Fibroblast of mammary gland (primary cell): Measurements from ENCODE around the gene OSBPL6.
A peak's percentile ranks its signal among the peaks of the same experiment; 100 is the strongest.
"Not testable (repeated sequence)": the region's sequence is repeated elsewhere in the genome, so short reads cannot be mapped to it uniquely, and the experiment has no call there.

ENCODE experiments used
- DNase-seq: peaks from one replicate; pipeline ENCODE4 v3.0.0-alpha.2; 2010; ENCODE audit warnings: low read depth
- H3K4me3 ChIP-seq: 2 replicates; pipeline ENCODE4 v1.5.1; 2011; ENCODE audit warnings: low read depth, mild to moderate bottlenecking, low read length, moderate library complexity; ENCODE audit not compliant: control insufficient read depth
- CTCF ChIP-seq: conservative IDR thresholded peaks from 2 replicates; pipeline ENCODE4 v1.5.1; 2011; ENCODE audit warnings: low read depth, low read length, inconsistent platforms; ENCODE audit not compliant: control insufficient read depth, insufficient read depth

The OSBPL6 gene

GRCh38 chr2:178307650-178308049 lies 113.3 kb downstream of the OSBPL6 start:
- DNase-seq, result no peak
- TF ChIP-seq CTCF, result no peak
- no peak overlapping the region for H3K4me3 ChIP-seq

- H3K4me3 ChIP-seq, result no peak overlapping the region
- no peak for TF ChIP-seq CTCF
- DNase-seq, result peak; percentile 10
Observed at GRCh38 chr2:178309541-178309940, 115.2 kb downstream of the OSBPL6 start.

- H3K4me3 ChIP-seq, result no peak overlapping the region
- TF ChIP-seq CTCF, result no peak
- no peak for DNase-seq
Observed at GRCh38 chr2:178315078-178315477, 120.8 kb downstream of the OSBPL6 start.

GRCh38 chr2:178315488-178315948 lies 121.2 kb downstream of the OSBPL6 start:
- no peak for DNase-seq
- H3K4me3 ChIP-seq, result no peak overlapping the region
- no peak for TF ChIP-seq CTCF

GRCh38 chr2:178317811-178318210 lies 123.5 kb downstream of the OSBPL6 start:
- no peak for TF ChIP-seq CTCF
- DNase-seq, result no peak
- no peak overlapping the region for H3K4me3 ChIP-seq

- DNase-seq, result no peak
- no peak for TF ChIP-seq CTCF
- no peak overlapping the region for H3K4me3 ChIP-seq
Observed at GRCh38 chr2:178320011-178320585, 125.8 kb downstream of the OSBPL6 start.

- no peak overlapping the region for H3K4me3 ChIP-seq
- no peak for TF ChIP-seq CTCF
- no peak for DNase-seq
Observed at GRCh38 chr2:178322068-178322467, 127.8 kb downstream of the OSBPL6 start.

- H3K4me3 ChIP-seq, DNase-seq: not testable (repeated sequence)
Observed at GRCh38 chr2:178323331-178323730, 129.0 kb downstream of the OSBPL6 start.
